HG03280 (cell line): Measurements from ENCODE around the gene RPS24.

Experiments
- ATAC-seq: cut with Tn5 transposase; IDR thresholded peaks from one replicate; pipeline ENCODE4 v1.9.1; 2021; ENCODE audit warnings: mild to moderate bottlenecking, moderate library complexity; ENCODE audit not compliant: unreplicated experiment

The RPS24 gene

GRCh38 chr10:78025685-78026364 is 7.8 kb upstream of the RPS24 start:
- no peak for ATAC-seq

GRCh38 chr10:78028438-78029268 is 5.0 kb upstream of the RPS24 start:
- ATAC-seq, result no peak

DNA sequence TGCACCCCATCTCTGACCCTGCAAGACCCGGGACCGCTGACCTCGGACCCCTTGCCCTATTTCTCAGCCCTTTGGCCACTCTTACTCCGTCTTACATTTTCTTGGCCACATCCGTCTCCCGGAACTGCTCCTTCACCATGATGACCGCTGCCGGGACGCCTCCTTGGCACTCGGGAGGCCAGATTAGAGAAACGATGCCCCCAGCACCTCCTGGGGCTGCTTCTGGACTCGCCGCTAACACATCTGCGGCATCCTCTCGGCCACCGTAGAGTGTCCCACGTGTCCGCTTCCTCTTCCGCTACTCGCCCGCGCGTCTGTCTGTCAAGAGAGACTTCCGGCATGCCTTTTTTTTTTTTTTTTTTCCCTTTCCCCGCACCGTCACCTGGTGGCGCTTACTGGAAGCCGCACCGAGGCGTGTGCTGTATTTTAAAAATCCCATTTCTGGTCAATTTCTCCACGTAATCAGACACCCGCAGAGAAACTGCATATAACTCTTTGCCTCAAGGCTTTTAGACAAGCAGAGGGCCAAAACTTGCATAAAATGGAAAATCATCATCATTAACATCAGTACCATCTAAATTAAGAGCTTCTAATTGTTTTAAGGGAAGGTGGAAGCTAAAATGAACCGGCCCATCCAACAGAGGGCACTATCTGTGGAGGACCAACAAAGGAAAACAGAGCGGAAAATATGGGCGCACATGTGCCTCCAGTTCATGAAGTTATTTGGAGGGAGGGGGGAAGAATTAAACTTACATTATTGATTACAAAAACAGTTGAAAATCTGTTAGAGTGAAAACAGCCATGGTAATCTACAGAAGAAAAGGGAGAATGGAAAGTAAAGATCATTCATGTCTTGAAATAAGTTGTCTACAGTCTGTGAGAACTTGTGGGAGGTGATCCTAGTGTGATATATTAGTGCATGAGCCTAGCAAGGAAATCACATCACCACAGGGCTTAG is 4.1 kb upstream of the RPS24 start, which contains the start of gene POLR3A:
POLR3A (minus strand) TSS at position 247 of the 958 bp plus-strand sequence; CDS start at position 139, 108 bp downstream.
- ATAC-seq, result peak; percentile 58

GRCh38 chr10:78033387-78033636 is 351 bp upstream of the RPS24 start:
- no peak for ATAC-seq

GRCh38 chr10:78035025-78035424 is 1.4 kb downstream of the RPS24 start:
- ATAC-seq, result no peak

GRCh38 chr10:78035437-78035836 is 1.8 kb downstream of the RPS24 start:
- no peak for ATAC-seq

GRCh38 chr10:78035933-78036583 is 2.4 kb downstream of the RPS24 start:
- no peak for ATAC-seq

DNA sequence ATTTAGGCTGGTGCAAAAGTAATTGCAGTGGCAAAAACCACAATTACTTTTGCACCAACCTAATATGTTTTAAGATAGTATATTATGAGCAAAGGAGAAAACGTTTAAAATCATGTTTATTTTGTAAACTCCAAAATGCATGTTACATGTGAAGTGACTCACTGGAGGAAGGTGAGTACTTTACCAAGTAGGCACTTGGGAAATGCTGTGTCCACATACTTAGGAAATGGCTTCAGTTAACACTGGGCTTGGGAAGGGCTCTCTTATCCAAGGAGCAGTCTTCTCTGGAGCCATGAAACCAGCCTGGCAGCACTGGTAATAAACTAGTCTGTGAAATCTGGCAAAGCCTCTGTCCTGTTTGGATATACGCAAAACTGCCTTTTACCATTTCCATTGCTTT is 4.4 kb downstream of the RPS24 start:
- ATAC-seq, result no peak

DNA sequence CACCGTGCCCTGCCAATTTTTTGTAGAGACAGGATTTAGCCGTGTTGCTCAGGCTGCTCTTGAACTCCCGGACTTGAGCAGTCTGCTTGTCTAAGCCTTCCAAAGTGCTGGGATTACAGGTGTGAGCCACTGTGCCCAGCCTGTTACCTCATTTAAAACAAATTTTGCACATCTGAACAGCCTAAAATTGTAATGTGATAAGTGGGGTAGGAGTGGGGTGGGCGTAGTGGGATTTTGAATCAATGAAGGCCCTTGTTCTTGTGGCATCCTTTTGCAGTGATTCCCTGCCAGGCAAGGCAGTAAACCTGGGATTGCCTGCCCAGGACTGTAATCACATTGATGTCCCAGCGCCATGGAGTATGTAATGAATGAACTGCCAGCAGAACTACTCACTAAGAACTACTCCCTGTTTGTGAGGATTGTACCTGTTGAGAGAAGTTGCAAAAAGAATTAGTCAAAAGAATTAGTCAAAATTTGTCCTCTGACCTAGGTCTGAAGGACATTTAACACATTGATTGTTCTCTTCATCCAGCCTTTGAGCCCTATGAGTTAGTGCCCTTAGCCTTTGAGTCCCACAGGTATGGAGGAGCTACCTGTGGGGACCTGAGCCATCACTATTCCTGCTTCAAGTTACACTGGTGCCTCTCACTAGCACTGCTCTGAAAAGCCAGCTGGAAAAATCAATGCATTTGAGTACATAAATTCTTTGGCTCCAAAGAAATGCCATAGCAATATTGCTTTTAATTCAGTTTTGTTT is 5.3 kb downstream of the RPS24 start:
- no peak for ATAC-seq

- ATAC-seq, result no peak
Measured at GRCh38 chr10:78039743-78040142, 6.1 kb downstream of the RPS24 start.

- ATAC-seq, result no peak
Measured at GRCh38 chr10:78041170-78042057, 7.8 kb downstream of the RPS24 start.

- no peak for ATAC-seq
Measured at GRCh38 chr10:78042058-78042751, 8.5 kb downstream of the RPS24 start.

- ATAC-seq, result no peak
Measured at GRCh38 chr10:78042752-78043104, 9.1 kb downstream of the RPS24 start.

DNA sequence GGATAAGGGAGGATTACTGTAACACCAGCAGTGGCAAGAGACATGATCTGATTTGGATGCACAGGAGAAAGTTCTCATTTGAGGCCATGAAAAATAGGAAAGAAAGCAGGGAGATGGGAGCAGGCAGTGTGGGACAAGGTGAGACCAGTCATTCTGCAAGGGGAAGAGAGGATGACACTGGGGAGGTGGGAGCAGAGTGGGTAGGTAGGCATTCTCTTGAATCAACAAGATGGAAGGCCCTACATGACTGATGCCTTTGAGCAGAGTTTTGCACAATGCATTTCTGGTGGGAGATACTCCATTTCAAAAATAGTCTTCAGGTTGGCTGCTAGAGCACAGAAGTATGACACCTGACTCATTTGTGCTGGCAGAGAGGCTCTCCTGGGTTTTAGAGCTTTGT is 10.5 kb downstream of the RPS24 start:
- ATAC-seq, result no peak

- ATAC-seq, result no peak
Measured at GRCh38 chr10:78044699-78045098, 11.0 kb downstream of the RPS24 start.

DNA sequence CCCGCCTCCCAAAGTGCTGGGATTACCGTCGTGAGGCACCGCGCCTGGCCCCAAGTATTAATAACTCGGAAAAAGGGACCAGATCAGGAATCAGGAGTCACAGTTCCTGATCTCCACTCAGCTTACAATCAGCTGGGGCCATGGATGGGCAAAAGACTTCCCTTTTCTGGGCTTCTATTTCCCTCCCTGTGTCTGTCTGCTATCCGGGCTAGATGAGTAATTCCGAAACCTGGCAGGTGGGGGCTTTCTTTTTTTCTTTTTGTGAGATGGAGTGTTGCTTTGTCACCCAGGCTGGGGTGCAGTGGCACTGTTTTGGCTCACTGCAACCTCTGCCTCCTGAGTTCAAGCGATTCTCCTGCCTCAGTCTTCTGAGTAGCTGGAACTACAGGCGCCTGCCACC is 11.6 kb downstream of the RPS24 start:
- ATAC-seq, result peak; percentile 46

GRCh38 chr10:78045856-78046255 is 12.2 kb downstream of the RPS24 start:
- no peak for ATAC-seq

GRCh38 chr10:78046711-78047269 is 13.1 kb downstream of the RPS24 start:
- ATAC-seq, result no peak
